Measurements from ENCODE around the gene DPF3.

DPF3 gene
- 0.46 to 0.71 (median 0.58) reads per million in 4 donors for total RNA-seq

- DNase-seq = peak; percentile 82 to 94 (median 87)
Observed at GRCh38 chr14:72893636-72894322, at the start of gene DPF3. TSS of gene DPF3 (minus strand) at chr14:72894101. CDS start at chr14:72894088, 13 bp downstream.

DNA sequence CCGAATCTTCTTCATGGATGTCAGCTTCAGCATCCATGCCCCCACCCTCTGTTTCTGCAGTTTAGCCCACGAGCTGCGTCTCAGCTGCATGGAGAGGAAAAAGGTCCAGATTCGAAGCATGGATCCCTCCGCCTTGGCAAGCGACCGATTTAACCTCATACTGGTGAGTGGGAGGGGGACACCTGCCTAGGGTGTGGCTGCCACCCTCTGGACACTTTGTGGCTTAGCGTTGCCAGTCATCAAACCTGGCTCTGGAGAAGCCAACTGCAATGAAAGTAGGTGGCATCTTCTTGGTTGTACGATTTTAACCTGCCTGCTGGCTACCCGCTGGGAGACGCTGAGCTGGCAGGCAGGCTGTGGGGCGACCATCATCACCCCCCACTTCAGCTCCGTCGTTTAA, 49.0 kb upstream of the DPF3 start:
- DNase-seq = no peak

- DNase-seq = no peak
Observed at GRCh38 chr14:72941286-72941985, 47.5 kb upstream of the DPF3 start.

DNA sequence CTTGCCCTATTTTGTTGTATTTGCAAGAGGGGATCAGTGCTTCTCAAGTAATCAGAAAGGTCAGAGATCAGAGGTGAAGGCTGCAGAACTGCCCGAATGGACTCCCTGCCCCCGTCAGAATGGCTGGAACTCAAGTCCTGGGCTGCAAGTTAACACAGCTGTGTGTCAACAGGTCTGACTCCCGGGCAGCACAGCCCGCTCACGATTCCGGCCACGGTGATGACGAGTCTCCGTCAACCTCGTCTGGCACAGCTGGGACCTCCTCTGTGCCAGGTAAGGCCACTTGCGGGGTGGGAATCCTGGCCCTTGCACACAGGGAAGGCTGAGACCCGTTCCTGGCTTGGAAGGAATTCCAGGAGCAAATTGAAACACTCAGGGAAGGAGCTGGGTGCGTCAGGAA, 45.7 kb upstream of the DPF3 start:
- no peak for DNase-seq

GRCh38 chr14:72932893-72933292, 39.0 kb upstream of the DPF3 start:
- DNase-seq = no peak

- no peak for DNase-seq
Observed at GRCh38 chr14:72929316-72930080, 35.6 kb upstream of the DPF3 start.

DNA sequence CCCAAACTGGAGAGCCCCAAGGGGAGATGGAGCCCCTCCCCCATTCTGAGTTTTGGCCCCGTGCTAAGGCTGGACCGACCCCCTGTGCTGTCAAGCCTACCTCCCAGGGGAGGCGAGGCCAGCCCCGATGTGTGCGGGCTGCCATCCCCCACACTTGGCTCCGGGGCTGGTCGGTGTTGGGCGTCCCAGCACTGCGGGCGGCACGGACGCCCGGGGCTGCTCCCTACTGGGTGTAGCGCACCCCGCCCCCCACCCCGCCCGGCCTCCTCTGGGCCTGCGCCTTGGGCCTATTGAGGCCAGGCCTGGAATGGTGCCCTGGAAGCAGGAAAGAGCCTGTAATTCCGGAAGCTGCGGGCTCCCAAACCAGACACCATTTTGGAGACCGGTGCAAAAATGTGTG, 35.0 kb upstream of the DPF3 start:
- DNase-seq = no peak

- DNase-seq = peak; percentile 85 to 97 (median 92)
Observed at GRCh38 chr14:72926292-72927028, 32.6 kb upstream of the DPF3 start, which contains the start of gene DCAF4. TSS of gene DCAF4 (plus strand) at chr14:72926464. CDS start at chr14:72937979, 11,515 bp downstream.

GRCh38 chr14:72925815-72926291, 32.0 kb upstream of the DPF3 start:
- DNase-seq = no peak

DNA sequence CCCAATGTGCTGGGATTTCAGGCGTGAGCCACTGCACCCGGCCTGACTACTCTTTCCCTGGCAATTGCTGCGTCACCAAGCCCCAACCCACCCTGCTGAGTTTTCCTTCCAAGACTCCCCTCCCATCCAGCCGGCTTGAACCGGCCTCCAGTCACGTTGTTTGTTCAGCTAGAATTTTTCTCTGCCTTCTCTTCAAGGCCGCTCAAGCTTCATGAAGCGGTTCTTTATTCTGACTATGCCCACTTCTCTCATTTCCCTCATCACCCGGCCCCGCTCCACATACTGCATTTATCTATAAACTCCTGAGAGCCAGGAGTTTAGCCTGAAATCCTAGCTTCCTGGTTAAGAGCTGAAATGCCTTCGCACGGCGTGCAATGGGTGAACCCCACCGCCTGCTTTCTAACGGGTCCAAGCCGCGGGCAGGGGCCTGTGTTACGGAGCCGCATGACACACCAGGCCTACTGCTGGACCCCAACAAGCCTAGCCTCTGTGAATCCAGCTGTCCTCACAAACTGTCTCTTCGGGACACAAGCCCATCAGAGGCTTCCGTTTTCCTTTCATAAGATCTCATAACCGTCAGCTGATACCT, 31.4 kb upstream of the DPF3 start:
- DNase-seq = no peak

DNA sequence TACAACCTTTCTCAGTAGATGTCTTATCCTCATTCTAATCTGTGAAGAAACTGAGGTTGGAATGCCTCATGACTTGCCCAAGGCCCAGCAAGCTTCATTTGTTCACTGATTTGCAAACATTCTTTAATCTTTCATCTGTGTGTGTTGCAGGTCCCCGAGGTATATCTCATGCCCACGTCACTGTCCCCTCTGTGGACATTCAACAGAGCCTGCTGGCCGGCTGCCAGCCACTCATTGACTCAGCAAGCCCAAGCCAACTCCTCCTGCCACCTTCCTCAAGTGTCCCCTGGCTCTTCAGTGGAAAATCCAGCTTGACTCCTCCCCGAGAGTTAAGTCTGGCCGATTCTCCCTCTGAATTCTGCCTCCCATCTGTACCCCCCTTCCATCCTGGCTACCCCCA, 30.4 kb upstream of the DPF3 start:
- DNase-seq = no peak

DNA sequence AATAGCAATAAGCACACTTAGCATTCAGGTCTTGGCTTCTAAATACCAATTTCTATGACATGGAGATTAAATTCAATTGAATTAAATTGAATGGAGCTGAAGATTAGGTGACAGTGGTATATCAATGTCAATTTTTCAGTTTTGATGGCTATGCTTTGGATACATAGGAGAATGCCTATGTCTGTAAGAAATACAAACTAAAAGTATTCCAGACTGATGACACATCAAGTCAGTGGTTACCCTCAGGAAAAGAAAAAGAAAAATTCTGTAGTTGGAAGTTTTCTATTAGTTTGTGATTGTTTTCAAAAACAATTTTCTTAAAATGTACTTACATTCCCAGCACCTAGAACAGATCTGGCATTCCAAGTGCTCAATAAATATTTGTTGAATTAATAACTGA, 27.5 kb upstream of the DPF3 start:
- DNase-seq = no peak

DNA sequence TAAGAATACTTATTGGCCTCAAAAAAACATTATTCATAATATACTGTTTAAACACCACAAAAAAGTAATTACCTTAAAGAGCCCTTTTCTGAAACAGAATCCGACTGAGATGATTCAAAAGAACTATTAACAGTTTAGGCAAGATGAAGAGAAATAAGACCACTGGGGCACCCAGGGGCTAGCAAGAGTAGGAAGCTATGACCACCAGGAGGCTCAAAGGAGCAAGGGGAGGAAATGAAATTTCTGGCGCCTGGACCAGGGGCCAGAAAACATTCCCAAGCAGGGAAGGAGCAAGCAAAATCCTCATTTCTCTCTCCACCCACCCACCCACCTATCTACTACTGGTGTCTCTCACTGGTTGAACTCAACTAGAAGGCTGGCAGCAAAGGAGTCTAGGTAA, 26.1 kb upstream of the DPF3 start:
- no peak for DNase-seq

GRCh38 chr14:72917094-72917802, 23.3 kb upstream of the DPF3 start:
- DNase-seq = no peak

DNA sequence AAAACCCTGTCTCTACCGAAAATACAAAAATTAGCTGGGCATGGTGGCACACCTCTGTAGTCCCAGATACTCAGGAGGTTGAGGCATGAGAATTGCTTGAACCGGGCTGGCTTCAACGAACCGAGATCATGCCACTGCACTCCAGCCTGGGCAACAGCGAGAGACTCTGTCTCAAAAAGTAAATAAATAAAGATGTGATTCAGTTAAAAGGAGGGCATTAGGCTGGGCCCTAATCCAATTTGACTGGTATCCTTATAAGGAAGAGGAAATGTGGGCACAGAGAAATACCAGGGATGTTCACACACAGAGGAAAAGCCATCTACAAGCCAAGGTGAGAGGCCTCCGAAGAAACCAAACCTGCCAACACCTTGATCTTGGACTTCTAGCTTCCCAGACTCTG, 22.3 kb upstream of the DPF3 start:
- no peak for DNase-seq

- no peak for DNase-seq
Observed at GRCh38 chr14:72913809-72914208, 19.9 kb upstream of the DPF3 start.

DNA sequence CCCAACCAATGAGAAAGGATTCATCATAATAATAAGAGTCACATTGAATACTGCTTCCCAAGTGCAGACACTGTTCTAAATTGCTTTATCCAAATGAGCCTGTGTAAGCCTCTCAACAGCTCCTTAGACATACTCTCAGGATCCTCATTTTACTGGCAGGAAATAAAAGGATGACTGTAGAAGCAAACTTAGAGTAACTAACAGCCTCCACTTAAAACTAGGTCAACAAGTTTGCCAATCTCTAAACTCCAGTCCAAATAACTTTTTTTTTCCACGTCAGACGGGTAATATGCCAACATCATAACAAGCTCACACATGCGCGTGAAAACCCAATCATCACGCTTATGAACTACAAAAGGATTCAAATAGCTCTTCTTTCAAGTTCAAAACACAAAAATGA, 15.3 kb upstream of the DPF3 start:
- DNase-seq = no peak

DNA sequence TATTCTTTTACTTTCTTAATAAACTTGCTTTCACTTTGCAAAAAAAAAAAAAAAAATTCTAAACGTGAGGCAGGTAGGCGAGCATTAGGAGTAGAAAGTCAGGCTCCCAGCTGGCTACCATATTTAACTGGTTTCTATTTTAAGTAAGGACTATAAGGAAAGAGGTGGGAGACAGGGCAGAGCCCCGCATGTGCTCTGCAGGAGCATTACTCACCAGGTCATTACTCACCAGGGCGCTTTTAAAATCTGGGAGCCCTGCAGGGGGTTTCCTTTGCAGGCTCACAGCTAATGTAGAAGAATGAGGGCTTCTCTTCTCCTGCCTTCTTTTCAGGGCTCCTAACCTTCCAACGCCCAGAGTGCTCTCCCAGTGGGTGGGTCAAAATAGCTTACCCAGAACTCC, 14.0 kb upstream of the DPF3 start:
- DNase-seq = no peak

DNA sequence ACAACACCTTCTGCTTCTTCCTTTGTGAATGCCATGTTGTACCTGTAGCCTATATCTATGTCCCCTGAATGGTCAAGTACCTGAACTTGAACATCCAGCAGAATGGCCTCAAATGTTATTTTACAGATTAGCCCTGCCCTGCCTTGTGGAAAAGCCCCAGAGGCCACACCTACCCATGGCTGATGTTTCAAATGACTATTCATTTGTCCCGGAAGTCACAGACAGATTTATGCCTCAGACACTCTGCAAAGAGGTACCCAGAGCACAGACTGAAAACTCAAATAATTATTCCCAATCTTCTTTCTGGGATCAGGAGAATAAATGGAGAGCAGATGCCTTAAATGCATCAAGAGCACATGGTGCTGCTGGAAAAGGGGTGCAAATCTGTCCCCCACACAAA, 13.0 kb upstream of the DPF3 start:
- DNase-seq = no peak

GRCh38 chr14:72906316-72906715, 12.4 kb upstream of the DPF3 start:
- DNase-seq = no peak

- DNase-seq = peak; percentile 17 to 66 (median 44)
Observed at GRCh38 chr14:72904840-72905561, 11.1 kb upstream of the DPF3 start.
